GDM1 (cell line): ENCODE data around the gene TSFM.
A peak's percentile ranks its signal among the peaks of the same experiment; 100 is the strongest.

Experiments used
- DNase-seq: peaks from one replicate; lab custom pipeline; 2025; lab: John Stamatoyannopoulos, UW

The TSFM gene

DNA sequence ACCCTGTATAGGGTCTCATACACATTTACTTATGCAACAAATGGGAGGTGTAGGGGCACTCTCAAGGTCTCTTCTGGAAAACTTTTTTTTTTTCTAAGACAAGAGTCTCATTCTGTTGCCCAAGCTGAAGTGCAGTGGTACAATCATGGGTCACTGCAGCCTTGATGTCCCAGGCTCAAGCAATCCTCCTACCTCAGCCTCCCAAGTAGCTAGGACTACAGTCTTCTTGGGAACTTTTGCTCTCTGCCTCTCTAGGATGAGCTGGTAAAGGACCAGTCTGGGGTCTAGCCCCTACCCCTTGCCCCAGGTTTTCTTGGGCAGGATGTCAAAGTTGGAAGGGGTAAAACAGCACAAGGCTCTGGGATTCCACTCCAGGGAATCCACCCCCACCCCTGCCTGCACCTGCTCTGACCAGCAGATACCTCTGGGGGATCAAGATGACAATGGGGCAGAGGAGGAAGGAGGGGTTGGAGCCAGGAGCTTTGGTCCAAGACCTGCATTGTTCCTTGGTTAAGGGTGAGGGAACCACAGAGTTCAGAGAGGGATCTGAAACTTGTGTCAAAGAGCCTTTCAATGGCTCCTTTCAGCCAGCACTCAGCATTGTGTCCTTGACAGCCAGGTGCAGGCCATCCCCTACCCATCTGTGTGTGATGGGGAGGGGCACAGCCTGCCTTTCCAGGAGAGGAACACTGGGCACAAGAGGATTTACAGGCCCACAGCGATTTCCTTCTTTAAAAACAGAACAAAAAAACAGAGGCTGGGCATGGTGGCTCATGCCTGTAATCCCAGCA, 51.7 kb downstream of the TSFM start:
- DNase-seq = no peak

DNA sequence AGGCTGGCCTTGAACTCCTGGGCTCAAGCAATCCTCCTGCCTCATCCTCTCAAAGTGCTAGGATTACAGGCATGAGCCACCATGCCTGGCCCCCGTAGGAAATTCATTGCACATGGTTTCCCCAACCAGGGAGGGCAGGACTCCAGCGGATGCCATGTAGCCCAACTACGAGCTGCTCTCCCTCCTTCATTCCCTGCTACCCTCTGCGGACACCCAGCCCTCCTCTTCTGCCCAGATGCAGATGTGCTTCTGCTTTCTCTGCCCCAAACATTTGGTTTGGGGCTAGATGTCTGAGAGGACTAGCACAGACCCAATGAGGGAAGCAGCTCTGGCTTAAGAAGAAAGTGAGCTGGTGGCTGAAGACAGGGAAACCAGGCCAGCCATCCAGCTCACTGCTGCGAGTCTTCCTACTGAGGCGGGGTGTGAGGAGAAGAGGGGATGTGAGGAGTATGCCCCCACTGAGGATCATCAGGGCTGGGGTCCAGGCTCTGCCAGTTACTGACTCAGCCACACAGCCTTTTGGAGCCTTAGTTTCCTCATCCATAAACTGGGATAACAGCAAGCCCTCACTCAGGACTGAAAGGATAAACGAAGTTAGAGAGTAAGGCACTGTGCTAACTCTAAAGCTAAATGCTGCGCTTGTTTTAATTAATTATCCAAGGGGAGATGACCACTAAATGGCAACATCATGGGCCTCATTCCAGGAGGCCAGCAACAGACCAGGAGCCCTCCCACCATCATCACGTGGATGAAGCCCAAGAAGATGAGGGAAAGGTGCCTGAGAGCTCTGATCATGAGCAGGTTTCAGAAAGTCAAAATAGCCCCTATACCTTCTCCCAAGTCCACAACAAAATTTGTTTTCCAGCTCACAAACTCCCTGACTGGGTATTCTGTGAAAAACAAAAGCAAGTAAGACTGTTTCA, 53.0 kb downstream of the TSFM start:
- no peak for DNase-seq

DNA sequence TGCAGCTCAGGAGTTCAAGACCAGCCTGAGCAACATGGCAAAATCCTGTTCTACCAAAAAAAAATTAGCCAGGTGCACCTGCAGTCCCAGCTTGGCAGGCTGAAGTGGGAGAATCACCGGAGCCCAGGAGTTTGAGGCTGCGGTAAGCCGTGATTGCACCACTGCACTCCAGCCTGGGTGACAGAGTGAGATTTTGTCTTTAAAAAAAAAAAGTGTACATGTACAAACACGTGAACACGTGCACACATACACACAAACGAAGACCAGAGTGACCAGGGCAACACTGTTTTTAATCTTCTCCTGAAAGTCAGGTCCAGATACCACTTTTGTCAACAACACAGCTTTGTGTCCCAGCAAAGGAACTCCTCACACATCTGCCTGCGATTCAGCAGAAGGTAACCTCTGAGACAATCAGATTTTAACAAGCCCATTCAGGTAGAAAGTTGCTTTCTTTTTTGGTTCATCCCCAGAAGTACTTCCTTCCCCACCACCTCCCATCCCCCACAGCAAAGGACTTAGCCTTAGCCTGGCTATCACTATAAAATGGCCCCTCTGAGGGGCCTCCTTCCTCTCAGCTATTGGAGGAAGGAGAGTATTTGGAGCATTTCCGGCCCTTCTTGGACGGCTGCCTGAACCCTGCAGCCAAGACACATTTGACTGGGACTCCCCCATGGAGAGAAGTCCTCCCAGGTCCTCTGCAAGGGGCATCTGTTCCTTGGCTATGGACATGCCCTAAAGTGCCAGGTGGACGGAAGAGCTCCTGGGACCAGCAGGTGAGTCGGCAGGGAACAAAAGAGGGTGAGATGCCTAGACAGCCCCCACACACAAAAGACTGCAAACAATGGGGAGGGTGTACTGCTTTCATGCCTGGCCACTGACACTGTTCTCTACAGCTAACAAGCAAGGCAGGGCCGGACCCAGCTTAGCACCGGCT, 54.1 kb downstream of the TSFM start:
- DNase-seq = peak; percentile 73

DNA sequence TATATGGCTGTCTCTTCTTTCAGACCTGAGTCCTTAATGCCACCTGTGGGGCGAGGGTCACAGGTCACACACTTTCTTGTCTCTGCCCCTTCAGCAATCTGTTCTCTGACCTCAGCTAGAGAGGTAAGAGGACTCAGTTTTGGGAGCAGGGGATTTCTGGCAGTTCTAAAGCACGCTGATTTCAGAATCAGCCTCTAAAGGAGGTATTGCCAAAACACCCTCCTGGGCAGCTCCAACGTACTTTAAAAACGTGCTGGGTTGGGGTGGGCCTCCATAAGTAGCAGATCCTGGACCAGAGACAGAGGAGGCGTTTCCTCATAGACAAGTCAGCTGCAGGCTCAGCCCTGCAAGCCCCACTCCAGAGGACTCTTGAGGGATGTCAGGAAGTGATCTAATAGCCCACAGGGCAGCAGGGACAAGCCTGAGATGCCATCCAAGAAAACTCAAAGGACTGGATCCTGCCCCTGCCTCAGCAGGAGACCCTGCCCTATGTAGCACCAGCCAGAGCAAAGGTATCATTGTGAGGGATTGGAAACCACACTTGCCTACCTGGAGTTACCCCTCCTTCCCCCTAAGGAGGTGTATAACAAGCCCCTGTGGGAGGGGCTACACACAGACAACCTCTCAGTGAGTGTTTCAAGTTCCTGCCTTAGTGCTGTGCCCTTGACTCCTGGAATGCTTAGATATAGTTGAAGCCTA, 55.4 kb downstream of the TSFM start:
- peak; percentile 34 for DNase-seq

DNA sequence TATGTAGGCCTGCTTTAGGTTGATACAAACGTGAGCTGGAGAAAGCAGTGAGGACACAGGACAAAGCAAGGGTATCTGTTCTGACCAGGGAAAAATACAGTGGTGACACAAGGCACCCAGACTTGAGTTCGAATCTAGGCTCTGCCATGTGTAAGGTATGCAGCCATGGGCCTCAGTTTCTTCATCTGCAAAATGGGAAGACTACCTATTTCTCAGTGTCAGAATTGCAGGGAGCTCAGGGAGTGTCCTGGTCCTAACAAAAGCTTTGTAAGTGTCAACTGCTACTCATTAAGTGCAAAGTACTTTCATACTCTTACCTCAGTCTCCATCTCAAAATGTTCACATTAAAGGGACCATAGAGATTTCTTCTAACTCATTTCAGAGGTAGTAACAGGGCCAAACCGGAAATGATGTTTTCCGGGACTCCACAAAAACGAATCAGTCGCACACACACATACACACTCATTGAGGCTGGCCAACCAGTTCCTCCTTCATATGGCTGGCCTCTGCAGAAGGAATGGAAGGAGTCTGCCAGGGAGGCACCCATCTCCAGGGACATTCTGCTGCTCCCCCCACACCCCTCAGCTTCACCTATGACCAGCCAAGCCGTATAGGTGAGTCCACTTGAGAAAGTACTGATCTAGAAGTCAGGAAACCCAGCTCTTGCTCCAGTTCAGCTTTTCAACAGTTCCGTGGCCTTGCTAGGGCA, 56.2 kb downstream of the TSFM start:
- DNase-seq = peak; percentile 62

DNA sequence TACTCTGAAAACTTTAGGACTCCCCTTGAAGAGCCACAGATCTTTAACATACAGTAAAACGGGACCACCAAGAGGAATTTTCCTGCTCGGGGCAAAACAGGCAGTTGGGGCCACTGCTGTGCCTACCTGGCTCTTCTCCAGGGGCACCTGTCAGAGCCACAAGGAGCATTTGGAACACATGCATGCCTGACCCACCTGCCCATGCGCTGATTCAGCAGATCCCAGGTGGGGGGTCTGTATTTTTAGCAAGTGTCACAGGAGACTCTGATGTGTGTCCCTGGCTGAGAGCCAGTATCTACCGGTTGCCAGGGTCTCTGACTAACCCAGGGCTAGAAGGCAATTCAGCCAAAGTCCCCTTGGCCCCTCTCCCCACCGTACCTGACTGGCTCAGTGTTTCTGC, 57.4 kb downstream of the TSFM start:
- DNase-seq = no peak

DNA sequence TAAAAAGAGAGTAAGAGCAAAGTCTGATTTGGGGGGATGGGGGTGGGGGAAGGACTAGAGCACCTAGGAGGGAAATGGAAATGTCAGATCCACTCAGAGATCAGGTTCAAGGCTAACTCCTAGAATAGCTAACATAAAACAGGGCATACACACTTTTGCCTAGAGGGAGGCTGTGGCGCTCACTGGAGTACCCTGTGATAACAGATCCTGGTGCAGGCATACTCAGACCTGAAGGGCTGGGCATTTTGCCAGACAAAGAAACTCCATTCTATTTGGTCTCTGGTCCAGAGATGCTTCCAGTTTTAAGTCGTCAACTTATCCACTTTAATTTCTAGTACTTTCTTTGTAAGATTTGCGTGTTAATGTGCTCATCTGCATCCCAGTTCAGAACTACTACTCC, 58.1 kb downstream of the TSFM start:
- DNase-seq = no peak

DNA sequence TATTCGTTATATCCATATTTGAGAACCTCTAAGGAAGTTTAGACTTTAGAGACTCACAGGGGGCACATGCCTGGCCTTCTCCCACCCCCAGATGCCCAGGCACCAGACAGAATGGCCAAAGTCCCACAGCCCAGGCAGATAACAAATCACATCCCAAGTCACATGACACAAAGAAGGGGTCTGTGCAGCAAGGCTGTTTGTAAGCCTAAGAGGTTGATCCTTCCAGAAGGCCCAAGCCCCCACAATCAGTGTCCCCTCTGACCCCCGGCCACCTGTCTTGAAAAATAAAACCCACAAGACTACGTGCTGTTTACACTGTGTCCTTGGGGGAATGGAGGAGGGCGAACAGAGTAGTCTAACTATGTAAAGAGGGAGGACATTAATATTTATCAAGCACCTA, 58.9 kb downstream of the TSFM start:
- DNase-seq = no peak

DNA sequence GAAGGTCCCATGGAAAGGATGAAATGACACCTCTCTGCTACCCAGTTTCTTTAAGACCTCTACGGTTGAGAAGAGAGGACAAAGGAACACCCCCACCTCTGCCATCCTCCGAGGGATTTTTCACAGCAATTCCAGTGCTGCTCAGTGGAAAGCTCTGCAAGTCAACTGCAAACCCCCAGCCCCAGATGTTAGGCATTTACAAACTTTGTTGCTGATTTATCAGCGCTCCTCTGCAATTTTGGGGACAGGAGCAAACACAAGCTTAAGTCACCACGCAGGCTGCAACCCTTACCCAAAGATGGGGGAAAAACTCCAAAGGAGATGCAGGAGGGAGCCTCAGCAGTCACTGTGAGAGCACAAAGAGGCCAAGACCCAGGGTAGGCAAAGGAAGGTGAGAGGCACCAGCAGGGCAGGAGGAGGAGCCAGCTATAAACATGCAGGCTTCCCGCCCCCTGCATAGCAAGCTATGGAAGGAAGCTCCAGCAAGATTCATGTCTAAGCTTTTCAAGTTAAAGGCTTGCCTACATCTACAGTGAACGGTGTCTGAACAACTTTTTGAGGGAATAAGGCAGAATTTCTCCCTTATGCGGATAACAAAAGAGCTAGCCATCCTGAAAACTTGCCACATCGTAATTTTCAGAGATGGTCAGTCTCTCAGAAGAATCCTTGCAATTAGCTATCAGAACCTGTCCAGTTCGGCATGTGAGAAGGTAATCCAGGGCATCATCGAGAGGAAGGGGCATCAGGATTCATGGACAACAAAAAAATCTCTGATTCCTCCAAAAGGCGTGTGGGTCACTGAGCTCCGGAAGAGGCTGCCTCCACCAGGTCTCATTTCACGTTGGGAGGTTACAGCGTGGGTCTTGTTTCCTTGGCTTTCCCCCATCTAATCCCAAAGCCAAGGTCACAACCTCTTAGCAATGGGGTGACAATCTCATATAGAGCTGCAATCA, 60.0 kb downstream of the TSFM start:
- no peak for DNase-seq

DNA sequence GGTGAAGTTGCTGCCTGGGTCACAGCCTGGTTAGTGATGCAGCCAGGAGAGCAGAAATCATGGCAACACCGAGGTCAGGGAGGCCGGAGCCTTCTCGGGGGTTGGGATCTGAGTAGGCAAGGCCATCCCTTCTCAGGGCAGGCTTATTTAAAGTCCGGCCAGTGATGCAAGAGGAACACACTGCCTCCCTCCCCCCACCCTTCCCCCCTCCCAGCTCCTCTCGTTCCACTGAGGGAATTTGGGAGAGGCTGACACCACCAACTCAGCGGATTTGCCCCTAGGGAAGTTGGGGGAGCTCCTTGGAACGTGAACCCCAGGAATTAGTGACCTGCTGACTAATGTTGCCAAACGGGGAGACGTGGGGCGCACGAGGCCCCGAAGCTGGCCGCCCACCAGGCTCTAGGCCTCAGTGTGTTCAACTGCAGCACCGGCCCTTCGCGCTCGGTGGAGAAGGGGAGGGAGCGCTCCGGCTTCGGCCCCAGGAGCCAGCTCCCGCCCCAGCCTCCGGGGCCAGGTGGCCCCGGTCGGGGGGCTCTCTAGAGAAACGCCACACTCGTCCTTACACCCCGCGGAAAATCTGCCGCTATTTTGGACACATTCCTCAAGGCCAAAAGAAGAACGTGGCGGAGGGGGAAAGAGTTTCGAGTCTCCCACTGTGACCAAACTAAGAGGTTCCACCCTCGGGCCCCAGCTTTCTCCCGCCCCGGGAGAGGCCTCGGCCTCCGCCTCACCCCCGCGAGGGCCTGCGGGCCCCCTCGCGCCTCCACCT, 62.3 kb downstream of the TSFM start:
- DNase-seq = no peak

DNA sequence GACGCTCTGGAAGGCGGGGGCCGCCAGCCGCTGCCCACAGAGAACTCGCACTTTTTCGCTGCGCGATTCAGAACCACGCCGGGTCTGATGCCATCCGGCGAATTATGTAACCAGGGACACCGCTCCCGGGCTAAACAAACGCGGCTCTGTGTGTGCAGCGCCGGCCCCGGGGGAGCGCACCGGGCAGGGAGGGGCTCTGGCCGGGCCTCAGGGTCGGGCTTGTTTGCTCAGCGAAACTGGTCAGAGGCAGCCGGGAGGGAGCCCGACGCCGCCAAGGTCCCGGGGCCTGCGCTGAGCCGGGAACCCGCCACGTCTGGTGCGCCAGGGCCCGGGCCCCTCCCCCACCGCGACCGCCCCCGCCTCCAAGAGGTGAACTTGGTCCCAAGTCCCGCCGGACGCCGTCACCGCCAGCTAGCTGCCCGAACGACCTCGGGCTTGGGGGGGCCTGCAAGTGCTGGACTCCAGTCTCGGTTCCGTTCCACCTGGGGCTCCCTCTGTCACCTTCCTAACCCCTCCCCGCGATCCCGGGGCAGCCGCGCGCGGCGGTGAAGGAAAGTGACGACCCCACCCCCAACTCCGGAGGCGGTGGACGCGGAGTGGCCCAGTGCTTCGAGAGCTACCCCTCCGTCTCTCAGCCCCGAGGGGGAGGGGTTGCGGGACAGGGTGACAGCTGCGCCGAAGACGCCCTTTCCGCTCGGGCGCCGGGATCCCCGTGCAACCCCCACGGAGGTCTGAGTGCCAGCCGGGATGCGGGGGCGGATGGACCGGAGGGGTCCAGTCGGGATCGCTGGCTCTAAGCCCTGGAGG, 63.1 kb downstream of the TSFM start:
- peak; percentile 23 for DNase-seq

DNA sequence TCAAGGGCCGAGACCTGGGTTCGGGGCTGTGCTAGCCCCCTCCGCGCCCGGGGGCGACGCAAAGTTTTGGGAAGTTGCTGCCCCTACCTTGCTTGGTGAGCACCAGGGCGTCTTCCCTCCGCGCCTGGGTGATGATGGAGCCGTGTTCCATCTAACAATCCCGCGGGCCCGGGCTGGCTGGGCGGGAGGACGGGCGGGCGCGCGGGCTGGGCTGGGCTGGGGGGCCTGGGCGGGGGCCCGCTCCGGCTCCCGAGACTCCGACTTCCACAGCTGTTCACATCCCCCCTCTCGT, 63.6 kb downstream of the TSFM start:
- no peak for DNase-seq

DNA sequence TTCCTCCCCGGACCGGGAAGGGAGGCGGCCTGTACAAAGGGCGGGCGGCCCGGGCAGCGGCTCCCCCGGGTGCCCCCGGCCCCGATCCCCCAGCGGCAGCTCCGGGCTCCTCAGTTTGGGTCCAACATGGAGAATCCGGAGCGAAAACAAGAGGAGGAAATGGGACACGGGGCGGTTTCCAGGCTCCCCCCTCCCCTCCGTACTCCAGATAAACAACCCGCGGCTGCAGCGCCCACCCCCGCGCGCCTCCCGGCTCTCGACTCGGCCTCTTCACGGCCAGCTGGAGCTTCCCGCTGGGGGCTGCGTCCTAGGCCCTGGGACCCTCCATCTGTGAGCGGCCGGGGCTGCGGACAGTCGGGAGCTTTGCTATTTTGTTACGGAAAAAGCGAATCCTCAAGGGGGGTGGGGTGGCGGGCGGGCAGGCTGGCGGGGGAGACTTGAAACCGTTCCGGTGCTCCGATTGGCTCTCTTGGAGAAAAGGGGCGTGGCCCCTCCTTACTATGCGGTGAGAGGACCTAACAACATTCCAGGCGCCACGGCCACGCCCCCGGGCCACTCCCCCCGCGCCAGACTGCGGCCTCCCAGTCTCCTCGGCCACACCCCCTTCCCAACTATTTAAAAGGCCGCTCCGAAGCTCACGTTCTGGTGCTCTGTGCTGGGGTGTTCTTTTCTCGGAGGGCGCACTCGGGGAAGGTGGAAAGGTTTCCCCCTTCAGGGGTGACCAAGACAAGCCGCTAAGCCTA, 64.2 kb downstream of the TSFM start, which contains the start of gene CTDSP2:
Gene CTDSP2, minus strand, starts transcription at position 153 of the 743 bp plus-strand sequence. CDS start 294 bp downstream, outside the sequence.
- DNase-seq = peak; percentile 92
